ENCODE measurements around the gene CHML. TPM values are rescaled to one million over a fixed set of nuclear protein-coding genes. Genes with fewer than 3 reads are reported as not detected.

CHML gene
- total RNA-seq, 3 donors from 2014 or later: 6.4 to 7.5 (median 7.2) TPM

DNA sequence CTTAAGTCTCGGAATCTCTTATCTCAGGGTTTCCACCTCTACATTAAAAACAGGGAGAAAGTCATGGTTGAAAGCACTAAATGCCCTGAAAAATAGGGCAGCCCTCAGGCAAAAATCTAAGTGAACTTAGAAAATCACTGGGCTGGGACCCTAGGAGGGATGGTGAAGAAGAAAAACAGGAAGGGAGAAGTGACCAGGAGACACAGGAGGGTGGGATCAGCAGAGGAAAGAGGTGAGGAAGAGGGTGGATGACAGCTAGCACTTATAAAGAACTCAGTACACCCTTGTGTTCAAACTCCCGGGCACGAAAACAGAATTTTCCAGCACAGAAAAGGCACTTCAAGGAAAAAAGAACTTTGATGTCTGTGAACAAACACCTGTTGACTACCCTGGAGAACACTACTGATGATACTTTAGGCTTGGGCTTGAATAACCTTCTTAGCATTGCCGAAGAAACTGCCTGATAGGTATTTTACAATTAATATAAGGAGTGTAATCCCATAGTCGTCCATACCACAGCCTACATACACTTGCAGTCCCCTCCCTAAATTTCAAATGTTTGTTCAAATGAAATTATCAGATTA is 2.0 kb downstream of the CHML start:
- Histone ChIP-seq H3K27me3 (no peaks in the 10 kb centered on the region), H3K4me1 (no peaks in the 10 kb centered on the region), H3K27ac (no peak overlapping the region), H3K36me3 (no peaks in the 10 kb centered on the region), H3K9me3 (no peaks in the 10 kb centered on the region), H3K4me3 (no peak overlapping the region)
- no peak for DNase-seq (ENCODE audit: low spot score in 2 of 2)
- intact Hi-C loops (cut with DNase I; ENCODE audit: low total_unique reads): no loop called here
- no peak for TF ChIP-seq POLR2A (IDR thresholded peaks at IDR 0.05)
- TF ChIP-seq POLR2AphosphoS5 (IDR thresholded peaks at IDR 0.05): no peak
- TF ChIP-seq, protein P1, sequence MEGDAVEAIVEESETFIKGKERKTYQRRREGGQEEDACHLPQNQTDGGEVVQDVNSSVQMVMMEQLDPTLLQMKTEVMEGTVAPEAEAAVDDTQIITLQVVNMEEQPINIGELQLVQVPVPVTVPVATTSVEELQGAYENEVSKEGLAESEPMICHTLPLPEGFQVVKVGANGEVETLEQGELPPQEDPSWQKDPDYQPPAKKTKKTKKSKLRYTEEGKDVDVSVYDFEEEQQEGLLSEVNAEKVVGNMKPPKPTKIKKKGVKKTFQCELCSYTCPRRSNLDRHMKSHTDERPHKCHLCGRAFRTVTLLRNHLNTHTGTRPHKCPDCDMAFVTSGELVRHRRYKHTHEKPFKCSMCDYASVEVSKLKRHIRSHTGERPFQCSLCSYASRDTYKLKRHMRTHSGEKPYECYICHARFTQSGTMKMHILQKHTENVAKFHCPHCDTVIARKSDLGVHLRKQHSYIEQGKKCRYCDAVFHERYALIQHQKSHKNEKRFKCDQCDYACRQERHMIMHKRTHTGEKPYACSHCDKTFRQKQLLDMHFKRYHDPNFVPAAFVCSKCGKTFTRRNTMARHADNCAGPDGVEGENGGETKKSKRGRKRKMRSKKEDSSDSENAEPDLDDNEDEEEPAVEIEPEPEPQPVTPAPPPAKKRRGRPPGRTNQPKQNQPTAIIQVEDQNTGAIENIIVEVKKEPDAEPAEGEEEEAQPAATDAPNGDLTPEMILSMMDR (IDR thresholded peaks at IDR 0.05): no peak

DNA sequence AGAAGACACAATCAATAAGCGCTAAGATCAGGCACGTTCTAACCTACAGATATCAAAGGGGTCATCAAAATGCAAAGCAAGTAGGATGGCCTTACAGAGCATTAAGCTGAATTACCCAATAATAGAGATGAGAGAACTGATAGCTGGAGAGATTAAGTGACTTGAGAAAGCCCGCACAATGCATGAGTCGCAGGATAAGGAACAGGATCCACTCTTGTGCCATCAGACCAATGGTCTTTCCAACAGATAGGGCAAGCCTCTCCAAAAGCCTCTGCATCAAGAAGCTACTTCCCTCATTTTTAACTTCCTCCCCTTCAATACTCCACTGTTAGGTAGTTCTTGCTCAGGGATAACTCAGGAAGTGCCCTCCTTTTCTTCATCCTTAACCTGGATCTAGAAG is 2.6 kb downstream of the CHML start:
- Histone ChIP-seq H3K27ac (no peak overlapping the region), H3K36me3 (no peaks in the 10 kb centered on the region), H3K4me1 (no peaks in the 10 kb centered on the region), H3K27me3 (no peaks in the 10 kb centered on the region), H3K9me3 (no peaks in the 10 kb centered on the region), H3K4me3 (no peak overlapping the region)
- intact Hi-C loops (cut with DNase I; ENCODE audit: low total_unique reads): no loop called here
- TF ChIP-seq, protein P1 (IDR thresholded peaks at IDR 0.05): no peak
- TF ChIP-seq POLR2AphosphoS5 (IDR thresholded peaks at IDR 0.05) (no peak), POLR2A (IDR thresholded peaks at IDR 0.05) (no peak)
- no peak for DNase-seq (ENCODE audit: low spot score in 2 of 2)

DNA sequence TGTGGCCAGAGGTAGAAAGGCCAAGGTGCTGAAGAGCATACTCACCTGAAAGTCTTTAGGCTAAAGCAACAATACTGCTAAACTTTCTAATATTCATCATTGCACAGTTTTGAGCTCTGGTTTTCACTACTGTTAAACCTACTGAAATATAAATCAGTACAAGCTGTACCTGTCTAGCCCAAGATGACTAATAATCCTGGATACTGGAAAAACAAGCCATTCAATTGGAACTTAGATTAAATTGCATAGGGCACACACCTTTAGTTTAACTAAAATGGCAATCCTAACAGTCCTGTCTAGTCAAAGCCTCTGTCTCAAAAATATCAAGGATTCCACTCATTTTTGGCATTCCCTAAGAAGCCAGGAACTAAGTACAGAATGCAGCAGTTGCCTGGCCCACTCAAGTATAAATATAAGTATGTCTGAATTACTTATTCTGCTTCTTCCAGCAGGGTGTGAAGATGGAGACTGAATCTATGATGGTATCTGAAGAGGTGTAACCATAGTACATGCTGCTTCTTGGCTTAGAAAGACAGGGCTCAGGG is 3.1 kb downstream of the CHML start:
- Histone ChIP-seq H3K4me1 (no peaks in the 10 kb centered on the region), H3K27me3 (no peaks in the 10 kb centered on the region), H3K36me3 (no peaks in the 10 kb centered on the region), H3K27ac (no peak overlapping the region), H3K9me3 (no peaks in the 10 kb centered on the region), H3K4me3 (no peak overlapping the region)
- intact Hi-C loops (cut with DNase I; ENCODE audit: low total_unique reads): no loop called here
- no peak for DNase-seq (ENCODE audit: low spot score in 2 of 2)
- TF ChIP-seq POLR2AphosphoS5 (IDR thresholded peaks at IDR 0.05): no peak
- TF ChIP-seq, protein P1 (IDR thresholded peaks at IDR 0.05): no peak
- no peak for TF ChIP-seq POLR2A (IDR thresholded peaks at IDR 0.05)

DNA sequence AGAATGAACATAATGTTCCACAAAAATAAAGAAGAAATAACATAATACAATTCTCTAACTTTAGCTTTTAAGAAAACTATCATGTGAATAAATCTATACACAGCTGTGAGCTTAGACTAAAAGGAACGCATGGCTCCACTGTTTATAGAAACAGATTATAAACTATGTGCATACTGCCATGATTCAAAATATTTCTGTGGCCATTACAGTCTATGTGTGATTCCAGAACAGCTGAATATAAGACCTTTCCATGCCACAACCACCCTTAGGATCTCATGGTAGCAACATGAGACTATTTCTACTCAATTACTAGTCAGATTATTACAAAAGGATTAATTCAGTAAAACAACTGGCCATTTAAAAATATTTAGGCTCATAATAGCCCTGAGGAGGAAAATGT is 3.9 kb downstream of the CHML start:
- Histone ChIP-seq H3K36me3 (no peaks in the 10 kb centered on the region), H3K4me3 (no peak overlapping the region), H3K27ac (no peak overlapping the region), H3K9me3 (no peaks in the 10 kb centered on the region), H3K4me1 (no peaks in the 10 kb centered on the region), H3K27me3 (no peaks in the 10 kb centered on the region)
- intact Hi-C loops (cut with DNase I; ENCODE audit: low total_unique reads): no loop called here
- no peak for DNase-seq (ENCODE audit: low spot score in 2 of 2)
- no peak for TF ChIP-seq POLR2AphosphoS5 (IDR thresholded peaks at IDR 0.05)
- no peak for TF ChIP-seq POLR2A (IDR thresholded peaks at IDR 0.05)
- TF ChIP-seq, protein P1 (IDR thresholded peaks at IDR 0.05): no peak

DNA sequence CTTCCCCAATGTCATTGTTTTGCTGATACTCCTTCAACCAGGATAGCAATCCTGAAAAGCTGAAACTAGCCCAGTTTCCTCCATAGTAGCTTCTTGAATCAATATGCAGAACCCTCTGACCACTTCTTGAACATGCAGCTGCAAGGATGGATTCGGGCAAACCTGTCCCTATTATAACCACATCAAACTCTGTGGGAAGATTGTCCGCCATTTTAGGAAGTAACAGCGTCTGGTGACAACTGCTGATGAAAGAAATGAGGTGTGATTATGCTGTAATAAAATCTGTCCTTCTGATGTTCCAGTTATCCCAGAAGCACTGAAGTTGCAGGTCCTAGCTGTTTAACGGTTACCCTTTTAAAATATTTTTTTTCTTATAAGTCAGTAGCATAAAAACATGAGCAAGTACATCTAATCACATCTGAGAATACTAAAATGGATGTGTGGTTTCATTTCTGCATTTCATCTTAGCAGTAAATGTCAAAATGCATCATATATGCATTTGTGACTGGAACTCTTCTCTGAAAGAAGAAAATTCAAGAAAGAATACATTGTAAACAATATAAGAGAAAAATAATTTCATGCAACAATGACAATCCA is 4.5 kb downstream of the CHML start:
- no peak overlapping the region for H3K27ac ChIP-seq
- H3K36me3 ChIP-seq: no peaks in the 10 kb centered on the region
- TF ChIP-seq POLR2AphosphoS5 (IDR thresholded peaks at IDR 0.05): no peak
- H3K4me1 ChIP-seq: no peaks in the 10 kb centered on the region
- DNase-seq (ENCODE audit: low spot score in 2 of 2): no peak
- no peak overlapping the region for H3K4me3 ChIP-seq
- H3K27me3 ChIP-seq: no peaks in the 10 kb centered on the region
- H3K9me3 ChIP-seq: no peaks in the 10 kb centered on the region
- intact Hi-C loops (cut with DNase I; ENCODE audit: low total_unique reads): no loop called here
